Choroid plexus epithelial cell (primary cell): ENCODE data around the gene CLDN15.
"Not testable (repeated sequence)": the region's sequence is repeated elsewhere in the genome, so short reads cannot be mapped to it uniquely, and the experiment has no call there.

Experiments used
- DNase-seq: peaks from one replicate; pipeline ENCODE4 v3.0.0-alpha.2; 2010; ENCODE audit warnings: low read depth
- H3K4me3 ChIP-seq: 2 replicates; pipeline ENCODE4 v1.5.1; 2011; ENCODE audit warnings: low read depth, mild to moderate bottlenecking, control low read depth, low read length, moderate library complexity
- TF ChIP-seq, protein P1 (sequence below): conservative IDR thresholded peaks from 2 replicates; pipeline ENCODE4 v1.5.1; 2011; ENCODE audit warnings: low read depth, mild to moderate bottlenecking, control low read depth, inconsistent platforms, low read length, moderate library complexity

Gene CLDN15

DNA sequence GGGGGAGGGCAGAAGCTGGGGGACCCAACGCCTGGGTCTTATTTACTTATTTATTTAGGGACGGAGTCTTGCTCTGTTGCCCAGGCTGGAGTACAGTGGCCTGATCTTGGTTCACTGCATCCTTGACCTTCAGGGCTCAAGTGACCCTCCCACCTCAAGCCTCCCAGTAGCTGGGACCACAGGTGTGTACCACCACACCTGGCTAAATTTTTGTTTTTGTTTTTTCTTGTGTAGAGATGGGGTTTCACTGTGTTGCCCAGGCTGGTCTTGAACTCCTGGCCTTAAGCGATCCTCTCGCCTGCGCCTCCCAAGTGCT, 35.0 kb downstream of the CLDN15 start:
- TF ChIP-seq, protein P1, sequence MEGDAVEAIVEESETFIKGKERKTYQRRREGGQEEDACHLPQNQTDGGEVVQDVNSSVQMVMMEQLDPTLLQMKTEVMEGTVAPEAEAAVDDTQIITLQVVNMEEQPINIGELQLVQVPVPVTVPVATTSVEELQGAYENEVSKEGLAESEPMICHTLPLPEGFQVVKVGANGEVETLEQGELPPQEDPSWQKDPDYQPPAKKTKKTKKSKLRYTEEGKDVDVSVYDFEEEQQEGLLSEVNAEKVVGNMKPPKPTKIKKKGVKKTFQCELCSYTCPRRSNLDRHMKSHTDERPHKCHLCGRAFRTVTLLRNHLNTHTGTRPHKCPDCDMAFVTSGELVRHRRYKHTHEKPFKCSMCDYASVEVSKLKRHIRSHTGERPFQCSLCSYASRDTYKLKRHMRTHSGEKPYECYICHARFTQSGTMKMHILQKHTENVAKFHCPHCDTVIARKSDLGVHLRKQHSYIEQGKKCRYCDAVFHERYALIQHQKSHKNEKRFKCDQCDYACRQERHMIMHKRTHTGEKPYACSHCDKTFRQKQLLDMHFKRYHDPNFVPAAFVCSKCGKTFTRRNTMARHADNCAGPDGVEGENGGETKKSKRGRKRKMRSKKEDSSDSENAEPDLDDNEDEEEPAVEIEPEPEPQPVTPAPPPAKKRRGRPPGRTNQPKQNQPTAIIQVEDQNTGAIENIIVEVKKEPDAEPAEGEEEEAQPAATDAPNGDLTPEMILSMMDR = no peak
- no peak overlapping the region for H3K4me3 ChIP-seq
- no peak for DNase-seq

DNA sequence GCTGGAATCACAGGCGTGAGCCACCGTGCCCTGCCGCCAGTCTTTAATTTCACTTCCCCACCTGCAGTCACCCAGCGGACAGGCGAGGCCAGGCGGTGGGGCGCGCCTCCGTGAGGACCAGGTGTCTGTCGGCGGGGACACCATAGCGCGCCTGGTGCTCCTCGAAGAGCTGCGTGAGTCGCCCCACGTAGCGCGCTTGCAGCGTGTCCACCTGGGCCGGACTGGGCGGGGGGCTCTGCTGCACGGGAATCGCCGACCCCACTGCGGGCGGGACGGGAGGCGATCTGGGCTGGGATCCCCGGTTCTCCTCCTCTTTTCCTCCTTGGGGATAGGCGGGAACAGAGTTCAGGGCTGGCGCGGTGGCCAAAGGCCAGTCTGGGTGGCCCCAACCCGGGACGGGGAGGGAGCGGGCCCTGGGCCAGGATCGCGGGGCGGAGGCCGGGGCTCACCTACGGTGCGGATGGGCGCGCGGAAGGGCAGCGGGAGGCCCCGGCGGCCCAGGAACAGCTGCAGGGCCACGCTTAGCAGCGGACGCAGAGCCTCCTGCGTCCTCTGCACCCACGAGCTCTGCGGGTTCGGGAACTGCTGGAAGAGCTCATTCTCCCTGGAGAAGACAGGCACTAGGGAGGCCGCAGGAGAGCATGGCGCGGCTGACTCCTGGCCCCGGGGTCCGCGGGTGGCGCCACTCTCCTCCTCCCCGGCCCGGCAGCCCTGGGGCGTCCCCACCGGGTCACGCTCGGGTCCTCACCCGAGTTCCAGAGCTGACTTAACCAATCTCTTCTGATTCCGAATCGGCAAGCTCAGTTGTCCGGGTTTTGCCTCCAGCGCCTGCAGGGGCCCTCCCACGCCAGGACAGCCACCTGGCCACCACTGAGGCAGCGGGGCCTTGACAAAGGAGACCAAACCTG, 35.7 kb downstream of the CLDN15 start:
- DNase-seq = no peak
- peak overlapping the region; percentile 14 for H3K4me3 ChIP-seq
- TF ChIP-seq, protein P1 = no peak

DNA sequence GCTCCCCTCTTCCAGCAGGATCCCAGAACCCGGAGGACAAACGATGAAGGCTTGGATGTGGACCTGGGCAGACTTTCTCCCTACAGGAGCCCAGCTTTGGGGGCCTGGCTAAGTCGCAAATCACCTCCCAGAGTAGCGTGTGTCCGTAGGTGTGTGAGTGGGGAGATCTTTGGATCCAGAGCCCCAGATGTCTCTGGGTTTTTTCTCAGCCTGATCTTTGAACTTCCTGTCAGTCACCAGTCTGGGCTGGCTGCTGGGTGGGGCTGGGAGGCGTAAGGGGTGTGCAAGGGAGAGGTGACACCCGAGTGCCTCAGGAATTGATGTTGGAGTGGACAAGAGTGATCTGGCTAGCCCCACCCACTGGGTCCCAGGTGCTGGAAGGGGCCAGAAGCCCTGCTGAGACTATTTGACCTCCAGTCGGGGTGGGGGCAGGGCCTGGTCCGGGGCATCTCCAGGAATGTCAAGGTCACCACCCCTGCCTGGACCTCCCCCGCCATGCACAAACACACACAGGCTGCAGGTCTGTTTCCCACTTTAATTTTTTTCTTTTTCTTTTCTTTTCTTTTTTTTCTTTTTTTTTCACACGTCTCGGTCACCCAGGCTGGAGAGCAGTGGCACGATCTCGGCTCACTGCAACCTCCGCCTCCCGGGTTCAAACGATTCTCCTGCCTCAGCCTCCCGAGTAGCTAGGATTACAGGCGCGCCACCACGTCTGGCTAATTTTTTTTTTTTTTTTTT, 36.6 kb downstream of the CLDN15 start, which contains the start of gene MOGAT3:
Gene MOGAT3 (minus strand): TSS at position 175 of the 738 bp plus-strand sequence. CDS start 182 bp downstream, outside the sequence.
- TF ChIP-seq, protein P1 = no peak
- peak within 1 kb of the TSS; percentile 14 for H3K4me3 ChIP-seq
- DNase-seq = no peak

DNA sequence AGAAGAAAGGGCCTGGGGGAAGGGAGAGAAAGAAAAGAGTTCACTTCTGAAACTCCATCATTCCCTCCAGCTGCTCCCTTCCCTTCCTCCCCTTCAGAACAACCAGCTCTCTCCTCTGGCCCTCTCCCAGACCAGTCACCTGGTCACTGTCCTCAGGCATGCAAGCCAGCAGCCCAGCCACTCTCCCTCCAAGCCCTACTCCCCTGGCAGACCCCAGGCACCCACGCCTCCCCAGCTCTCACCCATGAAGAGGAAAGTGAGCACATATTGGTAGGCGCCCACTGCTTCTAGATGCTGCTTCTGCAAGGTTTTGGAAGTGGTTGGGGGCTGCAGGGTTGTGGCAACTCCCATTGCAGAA, 37.1 kb downstream of the CLDN15 start:
- H3K4me3 ChIP-seq = no peak overlapping the region
- DNase-seq = no peak
- TF ChIP-seq, protein P1 = no peak

DNA sequence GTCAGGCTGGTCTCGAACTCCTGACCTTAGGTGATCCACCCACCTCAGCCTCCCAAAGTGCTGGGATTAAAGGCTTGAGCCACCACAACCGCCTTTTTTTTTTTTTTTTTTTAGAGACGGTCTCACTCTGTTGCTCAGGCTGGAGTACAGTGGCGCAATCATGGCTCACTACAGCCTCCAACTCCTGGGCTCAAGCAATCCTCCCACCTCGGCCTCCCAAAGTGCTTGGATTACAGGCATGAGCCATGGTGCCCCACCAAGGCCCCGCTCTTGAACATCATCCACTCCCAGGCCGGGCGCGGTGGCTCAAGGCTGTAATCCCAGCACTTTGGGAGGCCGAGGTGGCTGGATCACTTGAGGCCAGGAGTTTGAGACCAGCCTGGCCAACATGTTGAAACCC, 38.1 kb downstream of the CLDN15 start:
- DNase-seq, H3K4me3 ChIP-seq: not testable (repeated sequence)

DNA sequence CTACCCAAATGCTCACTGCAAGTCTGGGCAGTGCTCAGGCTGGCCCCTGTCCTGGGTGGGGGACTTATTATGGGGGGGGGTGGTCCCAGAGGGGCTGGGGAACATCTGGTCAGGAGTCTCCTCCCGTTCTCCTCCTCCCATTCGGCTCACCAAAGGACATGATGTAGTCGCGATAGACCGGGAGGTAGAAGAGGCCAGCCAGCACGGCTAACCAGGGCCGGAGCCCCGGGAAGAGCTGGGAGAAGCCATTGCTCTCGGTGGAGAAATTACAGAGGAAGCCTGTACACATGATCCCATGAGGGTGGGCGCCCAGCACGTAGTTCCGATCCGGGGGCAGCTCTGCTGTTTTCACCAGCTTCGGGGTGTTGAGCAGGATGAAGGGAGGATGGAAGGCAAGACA, 39.1 kb downstream of the CLDN15 start:
- no peak for DNase-seq
- no peak overlapping the region for H3K4me3 ChIP-seq
- TF ChIP-seq, protein P1 = no peak

DNA sequence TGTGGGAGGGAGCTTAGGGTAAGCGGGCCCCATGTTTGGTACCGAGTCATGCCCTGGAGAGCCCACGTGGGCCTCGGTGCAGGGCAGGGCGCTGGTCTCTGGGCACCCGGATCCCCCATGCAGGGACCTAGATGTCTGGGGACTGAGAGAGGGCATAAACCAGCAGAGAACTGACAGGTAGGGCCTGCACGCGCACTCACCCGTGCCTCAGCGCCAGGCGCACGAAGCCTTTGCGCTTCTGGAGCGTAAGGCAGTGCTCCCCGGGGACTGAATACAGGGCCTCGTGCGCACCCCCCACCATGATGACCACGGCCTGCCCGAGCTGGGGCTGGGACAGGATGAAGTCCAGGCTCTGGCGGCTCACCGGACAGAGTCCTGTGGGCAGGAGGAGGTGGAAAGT, 39.6 kb downstream of the CLDN15 start:
- no peak overlapping the region for H3K4me3 ChIP-seq
- DNase-seq = no peak
- TF ChIP-seq, protein P1 = no peak
